GM10266 (cell line): ENCODE data around the gene DNAJC12.
"Not testable (repeated sequence)": the region's sequence is repeated elsewhere in the genome, so short reads cannot be mapped to it uniquely, and the experiment has no call there.

ENCODE experiments used
- DNase-seq: peaks from one replicate; pipeline ENCODE4 v3.0.0; 2012; ENCODE audit errors: extremely low spot score
- CTCF ChIP-seq: IDR thresholded peaks from 2 replicates; pipeline ENCODE4 v1.5.1; 2012; ENCODE audit warnings: mild to moderate bottlenecking, low read depth; ENCODE audit not compliant: control insufficient read depth, insufficient read depth; ENCODE audit errors: missing control alignments

Gene DNAJC12

GRCh38 chr10:67837541-67838314, at the start of gene DNAJC12:
Gene DNAJC12, minus strand, starts transcription at chr10:67838188. Its CDS starts 177 bp downstream, at chr10:67838011.
- DNase-seq = peak; percentile 44
- TF ChIP-seq CTCF = no peak

GRCh38 chr10:67884842-67885670, 47.1 kb upstream of the DNAJC12 start:
- TF ChIP-seq CTCF = no peak

DNA sequence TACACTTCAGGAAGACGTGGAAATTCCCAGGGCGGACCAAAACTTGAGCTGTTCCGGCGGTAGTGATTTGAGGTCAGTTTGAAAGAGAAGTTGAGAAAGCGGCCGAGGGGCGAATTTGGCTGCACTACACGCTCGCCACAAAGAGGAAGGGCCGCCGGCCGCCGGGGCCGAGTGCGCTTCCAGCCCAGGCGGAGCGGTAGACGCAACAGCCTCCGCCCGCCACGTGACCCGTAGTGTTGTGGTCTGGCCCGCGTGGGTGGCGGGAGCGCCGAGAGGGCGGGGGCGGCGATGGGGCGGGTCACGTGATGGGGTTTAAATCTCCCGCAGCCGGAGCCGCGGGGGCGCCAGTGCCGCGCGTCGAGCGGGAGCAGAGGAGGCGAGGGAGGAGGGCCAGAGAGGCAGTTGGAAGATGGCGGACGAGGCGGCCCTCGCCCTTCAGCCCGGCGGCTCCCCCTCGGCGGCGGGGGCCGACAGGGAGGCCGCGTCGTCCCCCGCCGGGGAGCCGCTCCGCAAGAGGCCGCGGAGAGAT, 46.4 kb upstream of the DNAJC12 start, which contains the start of gene SIRT1:
Gene SIRT1, plus strand, starts transcription at position 344 of the 529 bp plus-strand sequence. Its CDS starts 66 bp downstream, at position 410.
- peak; percentile 15 for TF ChIP-seq CTCF

More at GRCh38 chr10:67884842-67885670, 47.1 kb upstream of the DNAJC12 start:
- DNase-seq = peak; percentile 86

GRCh38 chr10:67883710-67884312, 45.8 kb upstream of the DNAJC12 start:
- peak; percentile 28 for DNase-seq
- no peak for TF ChIP-seq CTCF

More for the DNA sequence above, 46.4 kb upstream of the DNAJC12 start, which contains the start of gene SIRT1:
- peak; percentile 90 for DNase-seq

DNA sequence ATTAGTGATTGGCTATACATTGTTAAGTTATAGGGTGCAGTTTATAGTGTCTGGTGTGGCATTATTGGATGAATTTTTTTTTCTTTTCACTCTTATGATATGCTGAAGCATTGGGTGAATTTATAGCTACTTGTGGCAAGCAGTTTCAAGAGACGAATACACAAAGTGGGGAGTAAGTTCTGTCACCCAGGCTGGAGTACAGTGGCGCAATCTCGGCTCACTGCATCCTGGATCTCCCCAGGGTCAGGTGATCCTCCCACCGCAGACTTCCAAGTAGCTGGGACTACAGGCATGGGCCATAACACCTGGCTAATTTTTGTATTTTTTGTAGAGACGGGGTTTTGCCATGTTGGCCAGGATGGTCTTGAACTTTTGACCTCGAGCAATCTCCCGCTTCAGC, 40.1 kb upstream of the DNAJC12 start:
- no peak for DNase-seq

DNA sequence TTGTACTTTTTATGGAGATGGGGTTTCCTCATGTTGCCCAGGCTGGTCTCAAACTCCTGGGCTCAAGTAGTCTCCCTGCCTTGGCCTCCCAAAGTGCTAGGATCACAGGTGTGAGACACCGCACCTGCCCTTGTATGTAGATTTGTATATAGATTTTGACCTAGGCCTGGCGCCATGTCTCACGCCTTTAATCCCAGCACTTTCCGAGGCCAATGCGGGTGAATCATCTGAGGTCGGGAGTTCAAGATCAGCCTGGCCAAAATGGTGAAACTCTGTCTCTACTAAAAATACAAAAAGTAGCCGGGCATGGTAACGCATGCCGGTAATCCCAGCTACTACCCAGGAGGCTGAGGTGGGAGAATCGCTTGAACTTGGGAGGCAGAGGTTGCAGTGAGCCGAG, 39.4 kb upstream of the DNAJC12 start:
- not testable (repeated sequence) for DNase-seq

More for the DNA sequence above, 40.1 kb upstream of the DNAJC12 start:
- TF ChIP-seq CTCF = no peak

GRCh38 chr10:67875340-67876238, 37.6 kb upstream of the DNAJC12 start:
- TF ChIP-seq CTCF = no peak
- DNase-seq = no peak
